Motor neuron (in vitro differentiated cells): ENCODE data around the gene SLC44A4. TPM values are rescaled to one million over a fixed set of nuclear protein-coding genes. Genes with fewer than 3 reads are reported as not detected.

ENCODE experiments used
- ATAC-seq, 8 experiments: fragments of 200-7000 bp; cut with Tn5 transposase; replicated peaks in 6 of 8; 2 replicates each; pipeline ENCODE4 v1.8.0; 2021; ENCODE audit warnings: mild to moderate bottlenecking in 8 of 8, moderate library complexity in 8 of 8
- H3K27ac ChIP-seq, 2 donors: fragments of 250-450 bp; sonication (Bioruptor Pico); 2 replicates each; pipeline ENCODE4 v1.9.0; 2021; ENCODE audit warnings: antibody characterized with exemption in 2 of 2, mild to moderate bottlenecking in 2 of 2, moderate library complexity in 1 of 2
- H3K4me1 ChIP-seq, 2 donors: fragments of 250-450 bp; sonication (Bioruptor Pico); replicated peaks in 1 of 2; 2 replicates each; pipeline ENCODE4 v1.6.1; 2021; ENCODE audit warnings: antibody characterized with exemption in 2 of 2, mild to moderate bottlenecking in 2 of 2, moderate library complexity in 1 of 2
- H3K4me3 ChIP-seq, 5 donors: fragments of 250-450 bp; sonication (Bioruptor Pico); 2 replicates each; pipeline ENCODE4 v1.9.0; 2021; ENCODE audit warnings: antibody characterized with exemption in 5 of 5, mild to moderate bottlenecking in 5 of 5, moderate library complexity in 4 of 5
- WGBS, 10 experiments: fragments of 450-650 bp; shearing (Covaris generic); methylation state at CpG; one replicate each; pipeline ENCODE4 v1.0.0; 2022; 5-methylcytosine and 5-hydroxymethylcytosine counted together
- in situ Hi-C, 9 experiments: fragments of 400-800 bp; cut with MboI; loops; one replicate each; pipeline ENCODE4 v1.15.0; 2021; ENCODE audit warnings: low sequenced_read_pairs in 9 of 9, low pct_unique_long_range_greater_than_20kb in 2 of 9; ENCODE audit not compliant: unreplicated experiment in 9 of 9
- total RNA-seq, 8 experiments: library from RNA; unstranded; fragments of 300-600 nt; gene quantifications; 2 replicates each; pipeline versions ENCODE4 v1.2.3 to v1.2.4, GENCODE V29; 2022

The SLC44A4 gene
- total RNA-seq, 8 experiments from 2014 or later: 0.07 to 1.0 (median 0.41) TPM; not detected in 1

- ATAC-seq: peak in 3 of 8 experiments; percentile 3 to 26 (median 11)
Measured at GRCh38 chr6:31898383-31899011, 19.7 kb upstream of the SLC44A4 start.

GRCh38 chr6:31897612-31898382 is 19.0 kb upstream of the SLC44A4 start, which contains the start of gene EHMT2:
EHMT2 (minus strand) TSS chr6:31897698; CDS start chr6:31897677, 21 bp downstream.
- peak; percentile 31 to 64 (median 46) for ATAC-seq
- Histone ChIP-seq H3K4me1 (peaks cover 21 to 26% of the 10 kb centered on the region in 2 donors), H3K27ac (peak within 1 kb of the TSS; percentile 81 to 84), H3K4me3 (peak within 1 kb of the TSS; percentile 67 to 87 (median 73))
- 0 to 4% (median 0%) methylated on average over 1 to 13 of the region's 49 CpGs; no CpG with 5 or more reads in 2 of the 10 experiments for WGBS, 10 experiments
- in situ Hi-C loops: no loop called here

More at GRCh38 chr6:31898383-31899011, 19.7 kb upstream of the SLC44A4 start:
- peaks cover 22 to 27% of the 10 kb centered on the region in 2 donors for H3K4me1 ChIP-seq
- no peak overlapping the region for H3K27ac ChIP-seq
- peak overlapping the region; percentile 67 to 87 (median 73) for H3K4me3 ChIP-seq
- in situ Hi-C loops: no loop called here
- 0 to 28% (median 0%) methylated on average over 3 to 5 of the region's 8 CpGs; no CpG with 5 or more reads in 1 of the 10 experiments for WGBS, 10 experiments

DNA sequence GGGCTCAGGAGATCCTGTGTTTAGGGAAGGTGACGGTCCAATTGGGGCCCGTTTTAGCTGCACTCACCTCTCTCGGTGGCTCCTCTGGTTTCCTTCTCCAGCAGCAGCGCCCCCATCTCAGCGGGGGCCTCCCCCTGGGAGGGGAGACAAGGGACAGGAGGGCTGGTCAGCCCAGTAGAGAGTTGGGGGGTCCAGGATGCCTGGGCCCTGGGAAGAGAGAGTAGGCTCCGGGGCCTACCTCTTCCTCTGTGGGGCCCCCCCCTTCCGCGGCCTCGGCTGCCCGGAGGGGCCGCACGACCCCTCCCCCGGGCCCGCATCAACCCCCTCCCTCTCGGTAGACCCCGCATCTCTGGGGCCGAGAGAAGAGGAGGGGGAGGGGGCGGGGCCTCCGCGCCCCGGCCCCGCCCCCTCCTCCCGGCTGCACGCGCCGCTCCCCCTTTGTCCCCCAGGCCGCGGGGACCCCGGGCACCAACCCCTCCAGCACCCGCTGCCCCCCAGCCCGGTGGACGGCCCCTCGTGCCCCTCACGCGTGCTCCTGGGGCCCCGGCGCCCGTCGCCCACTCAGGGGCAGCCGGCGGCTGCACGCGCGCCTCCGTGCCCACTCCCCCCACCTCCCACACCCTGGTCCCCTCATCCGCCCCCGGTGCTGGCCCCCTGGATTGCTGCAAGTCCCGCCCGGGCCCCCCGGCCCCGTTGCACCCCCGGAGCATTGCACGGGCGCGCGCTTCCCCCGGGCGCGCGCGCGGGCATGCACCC is 18.2 kb upstream of the SLC44A4 start:
- WGBS, 10 experiments: no CpG with 5 or more reads among the region's 62 CpGs
- Histone ChIP-seq H3K4me1 (peaks cover 18 to 23% of the 10 kb centered on the region in 2 donors), H3K4me3 (peak overlapping the region; percentile 67 to 87 (median 73)), H3K27ac (peak overlapping the region; percentile 81 to 84)
- peak in 7 of 8 experiments; percentile 1 to 28 (median 18) for ATAC-seq
- in situ Hi-C loops: no loop called here

- in situ Hi-C loops: no loop called here
- no CpG with 5 or more reads among the region's 4 CpGs for WGBS, 10 experiments
- no peak for ATAC-seq
- Histone ChIP-seq H3K4me3 (peak overlapping the region; percentile 67 to 87 (median 73)), H3K4me1 (peaks cover 18 to 23% of the 10 kb centered on the region in 2 donors), H3K27ac (peak overlapping the region in 1 of 2 donors; percentile 81)
Measured at GRCh38 chr6:31896493-31896855, 17.7 kb upstream of the SLC44A4 start.

GRCh38 chr6:31892821-31893220 is 14.0 kb upstream of the SLC44A4 start:
- ATAC-seq: no peak
- Histone ChIP-seq H3K27ac (no peak overlapping the region), H3K4me3 (no peak overlapping the region), H3K4me1 (peaks cover 6 to 7% of the 10 kb centered on the region in 2 donors)
- in situ Hi-C loops: no loop called here
- 60 to 86% (median 82%) methylated on average over 1 to 4 of the region's 6 CpGs; no CpG with 5 or more reads in 5 of the 10 experiments for WGBS, 10 experiments

DNA sequence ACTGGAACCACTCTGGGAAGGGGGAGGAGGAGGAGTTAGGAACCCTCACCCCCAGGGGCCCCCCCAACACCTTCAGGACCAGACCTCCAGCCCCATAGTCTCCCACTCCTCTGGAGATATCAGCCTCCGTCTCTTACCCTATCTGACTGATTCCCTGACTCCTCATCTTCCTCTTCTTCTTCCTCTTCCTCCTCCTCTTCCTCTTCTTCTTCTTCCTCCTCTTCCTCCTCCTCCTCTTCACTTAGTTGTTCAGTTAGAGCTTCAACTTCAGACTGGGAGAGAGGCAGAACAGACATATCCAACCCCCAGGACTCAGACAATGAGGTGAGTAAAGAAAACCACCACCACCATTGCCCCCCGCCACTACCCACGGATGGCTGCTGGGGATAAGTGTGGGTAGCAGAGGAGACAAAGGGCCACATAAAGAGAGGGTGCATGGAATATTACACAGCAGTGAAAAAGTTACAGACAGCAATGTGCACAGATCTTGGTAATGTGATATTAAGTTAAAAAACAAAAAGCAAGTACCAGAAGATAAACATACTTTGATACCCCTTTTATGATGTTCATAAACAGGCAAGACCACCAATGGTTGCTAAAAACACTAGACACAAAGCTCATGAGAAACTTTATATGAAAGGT is 10.7 kb upstream of the SLC44A4 start:
- 83 to 100% (median 100%) methylated on average over 1 to 2 of the region's 3 CpGs; no CpG with 5 or more reads in 3 of the 10 experiments for WGBS, 10 experiments
- ATAC-seq: no peak

GRCh38 chr6:31888276-31889258 is 9.8 kb upstream of the SLC44A4 start:
- in situ Hi-C loops: no loop called here
- ATAC-seq: peak in 4 of 8 experiments; percentile 16 to 38 (median 18)
- WGBS, 10 experiments: 67 to 100% methylated on average over 3 of the region's 43 CpGs; no CpG with 5 or more reads in 8 of the 10 experiments
- H3K4me3 ChIP-seq: no peak overlapping the region
- no peaks in the 10 kb centered on the region for H3K4me1 ChIP-seq
- no peak overlapping the region for H3K27ac ChIP-seq

More for the DNA sequence above, 10.7 kb upstream of the SLC44A4 start:
- no peaks in the 10 kb centered on the region for H3K4me1 ChIP-seq
- no peak overlapping the region for H3K27ac ChIP-seq
- in situ Hi-C loops: no loop called here
- H3K4me3 ChIP-seq: no peak overlapping the region

- 100% methylated on average over 1 to 6 of the region's 19 CpGs; no CpG with 5 or more reads in 7 of the 10 experiments for WGBS, 10 experiments
- in situ Hi-C loops: no loop called here
- Histone ChIP-seq H3K4me1 (no peaks in the 10 kb centered on the region), H3K27ac (no peak overlapping the region), H3K4me3 (no peak overlapping the region)
- peak in 1 of 8 experiments; percentile 19 for ATAC-seq
Measured at GRCh38 chr6:31887173-31888007, 8.6 kb upstream of the SLC44A4 start.

GRCh38 chr6:31886541-31886991 is 7.8 kb upstream of the SLC44A4 start:
- H3K27ac ChIP-seq: no peak overlapping the region
- in situ Hi-C loops: no loop called here
- H3K4me1 ChIP-seq: no peaks in the 10 kb centered on the region
- H3K4me3 ChIP-seq: no peak overlapping the region
- peak in 3 of 8 experiments; percentile 9 to 24 (median 15) for ATAC-seq
- WGBS, 10 experiments: 74 to 100% (median 80%) methylated on average over 1 to 5 of the region's 18 CpGs; no CpG with 5 or more reads in 5 of the 10 experiments

DNA sequence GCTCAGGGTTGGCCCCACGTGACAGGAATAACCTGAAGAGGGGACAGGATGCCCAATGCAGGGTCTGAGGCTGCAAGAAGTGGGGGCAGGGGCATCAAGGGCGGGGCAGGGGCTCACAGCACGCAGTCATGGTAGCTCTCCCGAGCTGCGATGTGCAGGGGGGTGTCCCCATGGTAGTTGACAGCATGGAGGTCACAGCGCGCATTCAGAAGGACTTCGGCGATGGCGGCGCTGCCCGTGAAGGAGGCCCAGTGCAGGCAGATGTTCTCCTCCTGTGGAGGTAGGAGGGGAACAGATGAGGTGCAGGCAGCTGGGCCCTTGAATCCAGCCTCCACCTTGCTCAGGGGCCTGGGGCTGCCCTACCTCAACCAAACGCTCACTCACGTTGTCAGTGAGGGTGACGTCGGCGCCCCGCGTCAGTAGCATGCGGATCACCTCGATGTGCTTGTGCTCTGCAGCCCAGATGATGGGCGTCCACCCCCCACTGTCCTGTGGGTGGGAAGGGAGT is 5.8 kb upstream of the SLC44A4 start:
- in situ Hi-C loops: no loop called here
- ATAC-seq: no peak
- WGBS, 10 experiments: 100% methylated on average over 1 of the region's 22 CpGs; no CpG with 5 or more reads in 8 of the 10 experiments
- H3K27ac ChIP-seq: no peak overlapping the region
- no peaks in the 10 kb centered on the region for H3K4me1 ChIP-seq
- H3K4me3 ChIP-seq: no peak overlapping the region

DNA sequence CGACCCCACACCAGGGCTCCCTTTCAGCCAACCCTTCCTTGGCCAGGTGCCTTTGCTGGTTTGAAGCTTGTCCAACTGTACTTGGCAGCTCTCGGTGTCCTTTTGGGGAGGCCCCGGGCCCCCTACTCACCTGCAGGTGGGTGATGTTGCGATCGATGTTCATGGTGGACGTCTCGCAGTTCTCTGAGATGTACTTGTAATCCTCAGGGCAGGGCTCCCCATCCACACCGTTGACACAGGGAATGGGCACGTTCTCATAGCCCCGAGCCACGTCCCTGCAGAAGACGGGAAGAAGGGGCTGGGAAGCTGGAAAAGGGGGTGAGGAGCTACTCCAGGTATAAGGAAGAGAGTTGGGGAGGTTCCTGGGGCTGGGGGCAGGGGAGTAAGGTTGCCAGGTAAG is 4.9 kb upstream of the SLC44A4 start:
- 100% methylated on average over 1 to 2 of the region's 12 CpGs; no CpG with 5 or more reads in 7 of the 10 experiments for WGBS, 10 experiments
- H3K4me3 ChIP-seq: no peak overlapping the region
- in situ Hi-C loops: no loop called here
- no peak for ATAC-seq
- no peaks in the 10 kb centered on the region for H3K4me1 ChIP-seq
- H3K27ac ChIP-seq: no peak overlapping the region
